GM23338 (cell line): ENCODE results near the gene NFILZ. TPM values are rescaled to one million over a fixed set of nuclear protein-coding genes. Genes with fewer than 3 reads are reported as not detected.

Source experiments
- ATAC-seq: fragments of 200-7000 bp; cut with Tn5 transposase; 3 replicates; pipeline ENCODE4 v1.9.1; 2020
- DNase-seq: peaks from one replicate; pipeline ENCODE4 v3.0.0-alpha.2; 2015; ENCODE audit warnings: low spot score
- H2AFZ ChIP-seq: fragments of 200-600 bp; sonication (generic); 2 replicates; pipeline ENCODE4 v1.8.0; 2016; ENCODE audit warnings: antibody characterized with exemption, mild to moderate bottlenecking, moderate library complexity
- H3F3A ChIP-seq: fragments of 200-600 bp; sonication (generic); replicated peaks from 2 replicates; pipeline ENCODE4 v1.8.0; 2017; ENCODE audit warnings: antibody characterized with exemption, mixed run types, low read depth
- H3K27ac ChIP-seq: fragments of 200-600 bp; sonication (generic); 2 replicates; pipeline ENCODE4 v1.6.1; 2016; ENCODE audit warnings: low read depth
- H3K27me3 ChIP-seq: fragments of 200-600 bp; sonication (generic); 2 replicates; pipeline ENCODE4 v1.8.0; 2016; ENCODE audit warnings: mild to moderate bottlenecking, mixed run types, moderate library complexity; ENCODE audit not compliant: insufficient read depth
- H3K36me3 ChIP-seq: fragments of 200-600 bp; sonication (generic); 2 replicates; pipeline ENCODE4 v1.8.0; 2016; ENCODE audit warnings: mild to moderate bottlenecking; ENCODE audit not compliant: insufficient read depth
- H3K4me1 ChIP-seq: fragments of 200-600 bp; sonication (generic); 2 replicates; pipeline ENCODE4 v1.8.0; 2016; ENCODE audit warnings: mild to moderate bottlenecking, moderate library complexity; ENCODE audit not compliant: insufficient read depth
- H3K4me2 ChIP-seq: fragments of 200-600 bp; sonication (generic); 2 replicates; pipeline ENCODE4 v1.7.1; 2017; ENCODE audit warnings: mixed run types
- H3K4me3 ChIP-seq: fragments of 200-600 bp; sonication (generic); 2 replicates; pipeline ENCODE4 v1.6.1; 2016; ENCODE audit warnings: mixed run types
- H3K79me2 ChIP-seq: fragments of 200-600 bp; sonication (generic); replicated peaks from 2 replicates; pipeline ENCODE4 v1.8.0; 2017; ENCODE audit warnings: mild to moderate bottlenecking; ENCODE audit not compliant: insufficient read depth
- H3K9me2 ChIP-seq: fragments of 200-600 bp; sonication (generic); 2 replicates; pipeline ENCODE4 v1.8.0; 2017; ENCODE audit not compliant: insufficient read depth
- H4K20me1 ChIP-seq: fragments of 200-600 bp; sonication (generic); replicated peaks from 2 replicates; pipeline ENCODE4 v1.8.0; 2017; ENCODE audit warnings: mild to moderate bottlenecking; ENCODE audit not compliant: insufficient read depth
- H3K27ac Mint-ChIP-seq: 2 replicates; pipeline ENCODE4 v1.8.0; 2020; ENCODE audit warnings: inconsistent platforms, mild to moderate bottlenecking, moderate library complexity, mixed read lengths
- H3K27me3 Mint-ChIP-seq: 3 replicates; pipeline ENCODE4 v1.8.0; 2022; ENCODE audit warnings: low read depth, mild to moderate bottlenecking, moderate library complexity, mixed read lengths, inconsistent platforms; ENCODE audit not compliant: insufficient read depth, poor library complexity
- H3K36me3 Mint-ChIP-seq: 3 replicates; pipeline ENCODE4 v1.8.0; 2021; ENCODE audit warnings: low read depth, mild to moderate bottlenecking, inconsistent platforms, moderate library complexity, mixed read lengths
- H3K4me1 Mint-ChIP-seq: 3 replicates; pipeline ENCODE4 v1.8.0; 2020; ENCODE audit warnings: mild to moderate bottlenecking, inconsistent platforms, mixed read lengths
- H3K4me3 Mint-ChIP-seq: 3 replicates; pipeline ENCODE4 v1.8.0; 2021; ENCODE audit warnings: moderate library complexity, mild to moderate bottlenecking, inconsistent platforms, mixed read lengths
- H3K9me3 Mint-ChIP-seq: 3 replicates; pipeline ENCODE4 v1.8.0; 2020; ENCODE audit warnings: moderate library complexity, mild to moderate bottlenecking, inconsistent platforms, mixed read lengths
- CREB1 ChIP-seq: fragments of 250-450 bp; sonication (Bioruptor Pico); IDR thresholded peaks from 2 replicates; pipeline ENCODE4 v1.5.0; 2020; ENCODE audit warnings: low read depth, mild to moderate bottlenecking, moderate library complexity
- ETS1 ChIP-seq: IDR thresholded peaks from 2 replicates; pipeline ENCODE4 v1.6.1; 2016; ENCODE audit warnings: antibody characterized with exemption
- EZH2phosphoT487 ChIP-seq: fragments of 200-600 bp; sonication (generic); IDR thresholded peaks from one replicate; pipeline ENCODE4 v1.8.1; 2018; ENCODE audit warnings: antibody characterized with exemption; ENCODE audit not compliant: unreplicated experiment
- NANOG ChIP-seq: IDR thresholded peaks from 2 replicates; pipeline ENCODE4 v1.6.1; 2016; ENCODE audit warnings: antibody characterized with exemption, borderline replicate concordance
- STAT1 ChIP-seq: IDR thresholded peaks from one replicate; pipeline ENCODE4 v1.6.1; 2016; ENCODE audit warnings: antibody characterized with exemption; ENCODE audit not compliant: unreplicated experiment
- ZNF462 ChIP-seq: fragments of 250-450 bp; sonication (Bioruptor Pico); IDR thresholded peaks from 2 replicates; pipeline ENCODE4 v1.5.0; 2020; ENCODE audit warnings: mild to moderate bottlenecking, moderate library complexity
- long read RNA-seq: library from polyadenylated mRNA; unstranded; transcript quantifications from one replicate; pipeline ENCODE4 v2.0.0, GENCODE V29; 2020; ENCODE audit not compliant: unreplicated experiment
- polyA plus RNA-seq: library from polyadenylated mRNA; unstranded; fragments of >200 nt; fragmentation: Nextera tagmentation; extraction: Ambion mirVana; gene quantifications from 2 replicates; pipeline ENCODE4 v1.2.1, GENCODE V29; 2016
- total RNA-seq: library from RNA; depleted of rRNA; stranded (reverse); fragments of >200 nt; shearing (Covaris generic); gene quantifications from 2 replicates; pipeline ENCODE4 v1.2.3, GENCODE V29; 2014; rRNA removed

Gene NFILZ, protein sequence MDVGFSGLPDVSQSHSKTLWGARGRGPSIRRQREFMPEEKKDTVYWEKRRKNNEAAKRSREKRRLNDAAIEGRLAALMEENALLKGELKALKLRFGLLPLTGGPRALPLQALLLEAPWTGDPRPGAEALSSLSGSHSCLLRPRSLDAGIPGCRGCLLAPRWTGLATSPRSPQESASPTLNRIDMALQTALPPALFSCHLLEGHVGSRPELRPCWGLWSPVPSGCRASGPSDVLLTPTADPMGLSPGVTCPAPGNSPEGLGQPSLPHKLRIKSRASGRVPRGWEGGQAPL
- not detected in 2 replicates for total RNA-seq
- polyA plus RNA-seq: not detected in 2 replicates
- long read RNA-seq: 0 reads

- no peaks in the 10 kb centered on the region for H3K79me2 ChIP-seq
- peaks cover 11% of the 10 kb centered on the region; the same call in 1 of the 2 replicates for H3K4me1 ChIP-seq
- H3F3A ChIP-seq: no peaks in the 10 kb centered on the region
- H3K27ac Mint-ChIP-seq: no peak within 1 kb of the TSS
- DNase-seq (no peak), ATAC-seq (no peak)
- peaks cover 7% of the 10 kb centered on the region for H3K27me3 Mint-ChIP-seq
- H3K4me3 Mint-ChIP-seq: no peak within 1 kb of the TSS
- H3K36me3 Mint-ChIP-seq: no peaks in the 10 kb centered on the region
- no peaks in the 10 kb centered on the region for H3K27me3 ChIP-seq
- H3K4me3 ChIP-seq: no peak within 1 kb of the TSS
- H3K4me1 Mint-ChIP-seq: peaks cover 4% of the 10 kb centered on the region; the same call in 2 of the 3 replicates
- H3K9me3 Mint-ChIP-seq: peaks cover 36% of the 10 kb centered on the region
- H4K20me1 ChIP-seq: no peaks in the 10 kb centered on the region
- H3K36me3 ChIP-seq: no peaks in the 10 kb centered on the region
- TF ChIP-seq NANOG (no peak), CREB1 (CRISPR knock-in tag) (no peak), ETS1 (no peak), STAT1 (no peak), ZNF462 (CRISPR knock-in tag) (no peak), EZH2phosphoT487 (no peak)
- H3K27ac ChIP-seq: no peak within 1 kb of the TSS
- no peak within 1 kb of the TSS for H3K4me2 ChIP-seq
- no peaks in the 10 kb centered on the region for H3K9me2 ChIP-seq
- H2AFZ ChIP-seq: 0 out of 2 replicates have a peak within 1 kb of the TSS, but pooled peaks have one; percentile 28
Measured at GRCh38 chr19:8629996-8630683, at the start of gene NFILZ. Gene NFILZ, plus strand, starts transcription at chr19:8630633. Its CDS starts 46,133 bp downstream, at chr19:8676766.
